Measurements from ENCODE around the gene TUBB2B.
A peak's percentile ranks its signal among the peaks of the same experiment; 100 is the strongest.
"Not testable (repeated sequence)": the region's sequence is repeated elsewhere in the genome, so short reads cannot be mapped to it uniquely, and the experiment has no call there.

TUBB2B gene

DNA sequence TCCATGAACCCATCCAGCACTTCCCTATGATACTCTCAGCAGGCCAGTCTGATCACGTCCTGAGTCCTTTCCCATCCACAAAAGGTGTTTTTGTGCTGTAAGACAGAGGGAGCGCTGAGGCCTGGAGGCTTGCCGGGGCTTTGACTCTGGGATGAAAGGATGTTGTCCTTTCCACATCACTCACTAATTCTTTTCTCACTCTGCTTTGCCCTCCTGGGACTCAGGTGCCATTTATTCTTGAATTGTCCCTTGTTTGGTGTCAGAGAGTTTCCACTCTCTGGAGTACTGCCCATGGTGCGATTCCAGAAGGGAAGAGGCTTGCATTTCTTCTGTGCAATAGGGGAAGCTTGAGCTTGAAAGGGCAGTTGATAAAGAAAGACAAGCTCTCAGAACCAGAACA, 15.3 kb upstream of the TUBB2B start:
- Histone ChIP-seq H3K4me3 (ENCODE audit: low read depth in 1 of 2, low read length in 2 of 2) (no peak overlapping the region), H3K27ac (ENCODE audit: low read depth, low read length) (no peak overlapping the region)

DNA sequence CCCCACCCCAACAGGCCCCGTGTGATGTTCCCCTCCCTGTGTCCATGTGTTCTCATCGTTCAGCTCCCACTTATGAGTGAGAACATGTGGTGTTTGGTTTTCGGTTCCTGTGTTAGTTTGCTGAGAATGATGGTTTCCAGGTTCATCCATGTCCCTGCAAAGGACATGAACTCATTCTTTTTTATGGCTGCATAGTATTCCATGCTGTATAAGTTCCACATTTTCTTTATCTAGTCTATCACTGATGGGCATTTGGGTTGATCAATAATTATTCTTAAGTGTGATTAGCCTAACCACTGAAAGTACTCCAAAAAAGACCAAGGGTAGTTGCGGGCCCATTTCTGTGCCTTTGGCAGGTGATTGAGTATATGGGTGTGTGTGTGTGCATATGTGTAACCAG, 14.3 kb upstream of the TUBB2B start:
- H3K27me3 ChIP-seq (ENCODE audit: control insufficient read depth in 1 of 2, insufficient read depth in 2 of 2, low read length in 2 of 2); H3K4me1 ChIP-seq (ENCODE audit: insufficient read depth, low read length); H3K4me3 ChIP-seq (ENCODE audit: low read depth in 1 of 2, low read length in 2 of 2); H3K9ac ChIP-seq (ENCODE audit: low read length); H3K36me3 ChIP-seq (ENCODE audit: insufficient read depth, low read length); H3K9me3 ChIP-seq (ENCODE audit: low read length); H3K27ac ChIP-seq (ENCODE audit: low read depth, low read length): not testable (repeated sequence)

More for the DNA sequence above, 15.3 kb upstream of the TUBB2B start:
- H3K36me3 ChIP-seq (ENCODE audit: insufficient read depth, low read length), result no peaks in the 10 kb centered on the region
- H3K27me3 ChIP-seq (ENCODE audit: control insufficient read depth in 1 of 2, insufficient read depth in 2 of 2, low read length in 2 of 2), result no peaks in the 10 kb centered on the region
- H3K9ac ChIP-seq (ENCODE audit: low read length), result no peak overlapping the region
- H3K9me3 ChIP-seq (ENCODE audit: low read length), result no peaks in the 10 kb centered on the region
- H3K4me1 ChIP-seq (ENCODE audit: insufficient read depth, low read length), result no peaks in the 10 kb centered on the region

DNA sequence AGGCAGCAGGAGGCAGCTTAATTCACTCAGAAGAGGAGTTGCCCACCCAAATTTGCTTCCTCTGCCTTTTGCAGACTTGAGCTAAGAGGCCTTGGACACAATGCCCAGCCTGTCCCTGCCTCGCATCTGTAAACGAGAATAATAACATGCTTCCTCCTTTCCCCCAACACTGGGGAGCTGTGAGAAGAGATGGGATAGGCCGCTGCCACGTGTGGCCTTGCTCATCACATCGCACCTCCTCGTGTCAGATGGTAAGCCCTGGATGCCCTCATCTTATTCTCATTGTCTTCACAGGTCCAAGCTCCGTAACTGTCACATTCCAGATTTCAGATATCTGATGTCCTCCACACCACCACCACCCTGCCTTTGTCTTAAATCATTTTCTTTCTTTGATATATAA, 13.1 kb upstream of the TUBB2B start:
- H3K9ac ChIP-seq (ENCODE audit: low read length), result no peak overlapping the region
- H3K9me3 ChIP-seq (ENCODE audit: low read length), result no peaks in the 10 kb centered on the region
- no peaks in the 10 kb centered on the region for H3K4me1 ChIP-seq (ENCODE audit: insufficient read depth, low read length)
- H3K36me3 ChIP-seq (ENCODE audit: insufficient read depth, low read length), result no peaks in the 10 kb centered on the region
- no peaks in the 10 kb centered on the region for H3K27me3 ChIP-seq (ENCODE audit: control insufficient read depth in 1 of 2, insufficient read depth in 2 of 2, low read length in 2 of 2)
- no peak overlapping the region for H3K4me3 ChIP-seq (ENCODE audit: low read depth in 1 of 2, low read length in 2 of 2)
- no peak overlapping the region for H3K27ac ChIP-seq (ENCODE audit: low read depth, low read length)

DNA sequence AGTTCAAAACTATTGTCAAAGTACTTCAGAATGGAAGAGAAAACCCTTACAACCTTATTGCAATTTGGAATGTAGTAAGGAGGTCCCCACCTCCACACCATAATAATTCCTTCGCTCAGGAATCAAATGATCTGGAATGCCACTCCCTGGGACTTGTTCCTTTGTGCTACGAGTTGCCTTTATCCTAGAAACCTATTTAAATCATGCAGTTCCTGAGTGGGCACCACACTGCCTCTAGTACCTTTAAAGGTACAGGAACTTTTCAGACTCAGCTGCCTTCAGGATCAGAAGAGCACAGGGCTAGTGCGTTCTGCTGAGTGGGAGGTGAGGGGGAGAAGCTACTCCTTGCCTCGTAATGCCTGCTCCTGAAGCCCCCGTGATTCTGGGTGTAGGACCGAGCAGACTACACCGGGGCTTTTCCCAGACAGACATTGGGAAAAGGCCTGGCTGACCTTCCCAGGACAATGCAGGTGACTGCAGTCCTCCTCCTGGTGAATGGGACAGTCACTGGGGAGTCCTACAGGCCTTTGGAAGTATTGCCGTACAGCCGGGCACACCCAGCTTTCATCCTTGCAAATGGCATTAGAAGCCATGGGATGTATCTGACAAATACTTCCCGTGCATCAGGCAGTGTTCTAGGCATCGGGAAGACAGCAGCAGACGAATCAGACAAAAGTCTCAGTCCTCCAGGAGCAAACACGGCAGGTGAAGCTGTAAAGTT, 11.8 kb upstream of the TUBB2B start:
- H3K27ac ChIP-seq (ENCODE audit: low read depth, low read length), result no peak overlapping the region
- no peaks in the 10 kb centered on the region for H3K36me3 ChIP-seq (ENCODE audit: insufficient read depth, low read length)
- H3K9me3 ChIP-seq (ENCODE audit: low read length), result no peaks in the 10 kb centered on the region
- no peaks in the 10 kb centered on the region for H3K27me3 ChIP-seq (ENCODE audit: control insufficient read depth in 1 of 2, insufficient read depth in 2 of 2, low read length in 2 of 2)
- H3K4me1 ChIP-seq (ENCODE audit: insufficient read depth, low read length), result no peaks in the 10 kb centered on the region
- no peak overlapping the region for H3K4me3 ChIP-seq (ENCODE audit: low read depth in 1 of 2, low read length in 2 of 2)
- H3K9ac ChIP-seq (ENCODE audit: low read length), result no peak overlapping the region

DNA sequence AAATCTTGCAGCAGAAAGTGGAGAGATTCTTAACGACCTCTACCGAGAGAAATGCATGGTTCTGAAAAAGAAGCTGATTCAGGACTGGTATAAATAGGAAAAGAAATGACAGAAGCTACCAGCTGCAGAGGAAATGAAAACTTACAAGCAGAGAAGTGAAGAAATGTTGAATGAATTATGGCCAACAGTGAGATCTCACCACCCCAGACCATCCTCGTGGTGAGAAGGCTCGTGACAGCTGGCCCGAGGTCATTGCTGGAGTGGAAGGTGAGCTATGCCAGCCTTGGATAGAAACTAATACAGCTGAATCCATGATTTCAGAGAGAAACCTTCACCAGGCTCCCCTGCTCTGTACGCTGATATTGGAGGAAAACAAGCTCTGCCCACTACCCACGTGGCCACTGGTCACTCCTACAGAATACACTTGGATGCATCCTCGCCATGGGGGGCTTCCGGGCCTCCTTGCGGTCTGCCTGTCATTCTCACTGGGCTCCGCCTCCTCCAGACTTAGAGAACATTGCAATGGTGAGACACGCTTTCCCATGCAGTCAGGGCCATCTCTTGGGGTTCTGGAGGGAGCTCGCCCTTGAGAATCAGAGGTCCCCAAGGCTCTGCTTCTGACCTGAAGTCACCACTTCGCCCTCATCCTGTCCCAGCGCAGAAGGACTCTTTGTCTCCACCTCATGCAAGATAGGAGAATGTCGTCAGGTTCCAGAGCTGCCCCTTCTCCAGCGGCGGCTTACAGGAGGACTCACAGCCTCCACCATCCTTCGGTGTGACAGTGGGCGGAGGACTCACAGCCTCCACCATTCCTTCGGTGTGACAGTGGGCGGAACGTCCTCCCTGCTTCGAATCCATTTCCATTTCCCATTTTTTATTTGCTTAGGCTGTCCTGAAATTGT, 10.6 kb upstream of the TUBB2B start:
- no peak overlapping the region for H3K27ac ChIP-seq (ENCODE audit: low read depth, low read length)
- no peak overlapping the region for H3K4me3 ChIP-seq (ENCODE audit: low read depth in 1 of 2, low read length in 2 of 2)
- H3K9me3 ChIP-seq (ENCODE audit: low read length), result no peaks in the 10 kb centered on the region
- H3K9ac ChIP-seq (ENCODE audit: low read length), result no peak overlapping the region
- no peaks in the 10 kb centered on the region for H3K27me3 ChIP-seq (ENCODE audit: control insufficient read depth in 1 of 2, insufficient read depth in 2 of 2, low read length in 2 of 2)
- H3K36me3 ChIP-seq (ENCODE audit: insufficient read depth, low read length), result no peaks in the 10 kb centered on the region
- H3K4me1 ChIP-seq (ENCODE audit: insufficient read depth, low read length), result no peaks in the 10 kb centered on the region

DNA sequence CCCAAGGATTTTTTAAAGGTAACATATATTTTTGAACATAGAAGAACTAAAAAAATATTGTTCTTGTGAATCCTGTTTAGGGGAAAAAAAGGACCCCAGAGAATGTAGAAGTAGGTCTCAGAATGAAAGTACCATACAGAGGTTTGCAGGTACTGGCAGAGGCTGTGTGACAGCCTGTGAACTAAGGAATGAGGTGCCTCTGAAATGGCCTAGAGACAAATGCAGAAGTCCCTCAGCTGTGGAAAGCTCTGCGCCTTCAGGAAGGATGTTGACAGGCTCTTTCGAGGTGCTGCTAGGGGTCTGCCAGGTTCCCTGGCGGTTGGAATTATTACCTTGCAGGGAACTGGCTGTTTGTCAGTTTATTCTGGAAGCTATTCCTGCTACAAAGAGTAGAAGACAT, 8.6 kb upstream of the TUBB2B start:
- Histone ChIP-seq H3K27ac (ENCODE audit: low read depth, low read length) (no peak overlapping the region), H3K27me3 (ENCODE audit: control insufficient read depth in 1 of 2, insufficient read depth in 2 of 2, low read length in 2 of 2) (peaks cover 3 to 10% of the 10 kb centered on the region in 2 donors), H3K9ac (ENCODE audit: low read length) (no peak overlapping the region), H3K4me1 (ENCODE audit: insufficient read depth, low read length) (peaks cover 13% of the 10 kb centered on the region), H3K9me3 (ENCODE audit: low read length) (no peaks in the 10 kb centered on the region), H3K36me3 (ENCODE audit: insufficient read depth, low read length) (no peaks in the 10 kb centered on the region), H3K4me3 (ENCODE audit: low read depth in 1 of 2, low read length in 2 of 2) (no peak overlapping the region)

DNA sequence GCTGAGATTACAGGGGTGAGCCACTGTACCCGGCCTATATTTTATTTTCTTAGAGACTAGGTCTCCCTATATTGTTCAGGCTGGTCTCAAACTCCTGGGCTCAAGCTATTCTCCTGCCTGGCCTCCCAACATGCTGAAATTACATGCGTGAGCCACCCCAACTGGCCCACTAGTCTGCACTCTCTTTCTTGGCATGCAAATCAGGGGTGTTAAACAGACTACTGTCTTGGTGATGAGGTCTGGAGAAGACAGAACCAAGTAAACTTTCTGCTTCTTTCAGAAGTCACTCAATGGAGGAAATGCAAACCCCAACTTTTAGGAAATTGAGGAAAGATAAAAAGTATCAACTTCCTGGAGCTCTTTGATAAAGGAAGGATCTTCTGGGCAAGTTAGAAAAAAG, 8.0 kb upstream of the TUBB2B start:
- no peaks in the 10 kb centered on the region for H3K9me3 ChIP-seq (ENCODE audit: low read length)
- no peak overlapping the region for H3K4me3 ChIP-seq (ENCODE audit: low read depth in 1 of 2, low read length in 2 of 2)
- peaks cover 8 to 16% of the 10 kb centered on the region in 2 donors for H3K27me3 ChIP-seq (ENCODE audit: control insufficient read depth in 1 of 2, insufficient read depth in 2 of 2, low read length in 2 of 2)

DNA sequence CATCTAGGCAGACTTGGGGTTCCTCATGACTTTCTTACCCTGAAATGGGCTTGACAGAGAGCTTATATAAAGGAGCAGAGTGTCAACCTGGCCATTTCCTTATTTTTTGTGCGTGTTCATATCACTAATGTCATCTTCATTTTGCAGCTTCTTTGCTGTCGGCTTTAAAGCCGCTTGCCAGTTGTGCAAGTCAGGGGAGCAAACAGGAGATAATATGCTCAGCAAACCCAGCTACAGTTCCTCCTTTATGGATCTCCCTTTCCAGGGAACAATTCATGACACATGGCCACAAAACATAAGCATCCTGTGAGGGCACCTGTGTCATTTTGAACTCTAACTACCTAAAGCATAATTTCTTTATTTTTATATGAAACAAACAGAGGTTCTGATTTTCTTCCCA, 6.5 kb upstream of the TUBB2B start:
- Histone ChIP-seq H3K36me3 (ENCODE audit: insufficient read depth, low read length) (no peaks in the 10 kb centered on the region), H3K9ac (ENCODE audit: low read length) (no peak overlapping the region), H3K9me3 (ENCODE audit: low read length) (no peaks in the 10 kb centered on the region), H3K4me3 (ENCODE audit: low read depth in 1 of 2, low read length in 2 of 2) (no peak overlapping the region), H3K27ac (ENCODE audit: low read depth, low read length) (no peak overlapping the region), H3K4me1 (ENCODE audit: insufficient read depth, low read length) (peaks cover 29% of the 10 kb centered on the region), H3K27me3 (ENCODE audit: control insufficient read depth in 1 of 2, insufficient read depth in 2 of 2, low read length in 2 of 2) (peaks cover 24 to 31% of the 10 kb centered on the region in 2 donors)

More for the DNA sequence above, 8.0 kb upstream of the TUBB2B start:
- no peak overlapping the region for H3K9ac ChIP-seq (ENCODE audit: low read length)
- no peak overlapping the region for H3K27ac ChIP-seq (ENCODE audit: low read depth, low read length)
- H3K36me3 ChIP-seq (ENCODE audit: insufficient read depth, low read length), result no peaks in the 10 kb centered on the region
- H3K4me1 ChIP-seq (ENCODE audit: insufficient read depth, low read length), result peaks cover 14% of the 10 kb centered on the region

DNA sequence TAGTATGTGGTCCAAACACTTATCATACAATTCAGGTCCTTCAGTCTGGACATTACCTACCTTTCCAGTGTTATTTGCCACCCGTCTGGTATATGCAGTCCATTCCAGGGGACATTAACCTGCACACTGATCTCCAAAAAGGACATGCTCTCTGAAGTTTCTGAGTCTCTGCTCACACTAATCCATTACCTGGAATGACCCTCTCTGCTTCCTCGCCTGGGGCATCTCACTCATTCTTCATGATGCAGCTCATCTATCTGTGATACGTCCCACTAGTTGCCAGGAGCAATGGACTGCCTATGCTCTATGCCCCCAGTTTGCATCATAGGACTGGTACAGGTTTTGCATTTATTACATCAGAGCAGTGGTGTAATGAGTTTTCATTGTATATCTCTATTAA, 5.9 kb upstream of the TUBB2B start:
- no peak overlapping the region for H3K9ac ChIP-seq (ENCODE audit: low read length)
- no peaks in the 10 kb centered on the region for H3K9me3 ChIP-seq (ENCODE audit: low read length)
- no peaks in the 10 kb centered on the region for H3K36me3 ChIP-seq (ENCODE audit: insufficient read depth, low read length)
- no peak overlapping the region for H3K4me3 ChIP-seq (ENCODE audit: low read depth in 1 of 2, low read length in 2 of 2)
- peaks cover 32% of the 10 kb centered on the region for H3K4me1 ChIP-seq (ENCODE audit: insufficient read depth, low read length)
- H3K27me3 ChIP-seq (ENCODE audit: control insufficient read depth in 1 of 2, insufficient read depth in 2 of 2, low read length in 2 of 2), result peaks cover 29 to 35% of the 10 kb centered on the region in 2 donors
- no peak overlapping the region for H3K27ac ChIP-seq (ENCODE audit: low read depth, low read length)

DNA sequence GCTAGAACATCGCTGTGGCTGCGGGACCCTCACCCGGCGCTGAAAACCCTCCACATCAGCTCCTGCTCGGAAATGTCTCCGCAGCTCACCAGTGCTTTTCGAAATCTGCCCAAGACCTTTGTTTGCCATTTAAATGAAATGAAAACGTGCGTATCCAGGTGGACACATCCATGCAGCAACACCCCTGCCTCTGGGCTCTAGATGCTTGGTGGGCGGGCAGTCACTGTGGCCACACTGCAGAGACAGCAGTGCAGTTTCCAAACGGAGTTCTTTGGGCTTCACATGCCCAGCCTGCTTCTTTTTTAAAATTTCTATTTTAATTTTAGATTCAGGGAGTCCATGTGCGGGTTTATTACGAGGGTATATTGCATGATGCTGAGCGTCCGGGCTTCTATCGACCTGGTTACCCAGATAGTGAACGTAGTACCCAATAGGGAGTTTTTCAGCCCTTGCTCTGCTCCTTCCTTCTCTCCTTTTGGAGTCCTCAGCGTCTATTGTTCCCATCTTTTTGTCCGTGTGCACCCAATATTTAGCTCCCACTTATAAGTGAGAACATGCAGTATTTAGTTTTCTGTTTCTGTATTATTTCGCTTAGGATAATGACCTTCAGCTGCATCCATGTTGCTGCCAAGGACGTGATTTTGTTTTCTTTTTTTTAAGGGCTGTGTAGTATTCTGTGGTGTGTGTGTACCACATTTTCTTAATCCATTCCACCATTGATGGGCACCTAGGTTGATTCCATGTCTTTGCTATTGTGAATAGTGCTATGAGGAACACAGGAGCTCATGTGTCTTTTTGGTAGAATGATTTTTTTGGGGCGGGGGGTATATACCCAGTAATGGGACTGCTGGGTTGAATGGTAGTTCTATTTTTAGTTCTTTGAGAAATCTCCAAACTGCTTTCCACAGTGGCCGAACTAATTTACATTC, 4.8 kb upstream of the TUBB2B start:
- Histone ChIP-seq H3K27me3 (ENCODE audit: control insufficient read depth in 1 of 2, insufficient read depth in 2 of 2, low read length in 2 of 2) (peaks cover 39% of the 10 kb centered on the region in 2 donors), H3K27ac (ENCODE audit: low read depth, low read length) (peak overlapping the region; percentile 83), H3K4me1 (ENCODE audit: insufficient read depth, low read length) (peaks cover 42% of the 10 kb centered on the region), H3K9ac (ENCODE audit: low read length) (peak overlapping the region; percentile 70), H3K9me3 (ENCODE audit: low read length) (no peaks in the 10 kb centered on the region), H3K4me3 (ENCODE audit: low read depth in 1 of 2, low read length in 2 of 2) (peak overlapping the region; percentile 75), H3K36me3 (ENCODE audit: insufficient read depth, low read length) (no peaks in the 10 kb centered on the region)

Measured in muscle layer of colon (tissue), 2 donors.